HepG2 (cell line): ENCODE measurements around the gene ARFGEF2. TPM values are rescaled to one million over a fixed set of nuclear protein-coding genes. Genes with fewer than 3 reads are reported as not detected.

Experiments
- ATAC-seq: fragments of 200-7000 bp; cut with Tn5 transposase; 3 replicates; pipeline ENCODE4 v1.9.1; 2020; ENCODE audit warnings: mild to moderate bottlenecking, moderate library complexity
- BruUV-seq: library from RNA; stranded (reverse); fragments of 400-500 nt; replicated peaks from 2 replicates; lab custom pipeline; 2021; lab: Mats Ljungman, UMichigan
- CTCF ChIA-PET: fragments of 300-600 bp; formaldehyde crosslinking; extraction: SDS; loops from one replicate; lab custom pipeline; 2021; ENCODE audit warnings: low total read pairs, inconsistent platforms, low intra/inter-chr PET ratio; lab: Yijun Ruan, JAX
- POLR2A ChIA-PET: fragments of 350-600 bp; sonication (Branson Sonifier 250); formaldehyde crosslinking; loops from one replicate; lab custom pipeline; 2020; ENCODE audit warnings: antibody characterized with exemption, inconsistent platforms; lab: Yijun Ruan, JAX
- DNase-seq: peaks from one replicate; pipeline ENCODE4 v3.0.0-alpha.2; 2015; ENCODE audit warnings: low spot score
- FAIRE-seq: peaks from 3 replicates; lab custom pipeline; 2011; peaks lifted over from hg19 to GRCh38; lab: Jason Lieb, UNC
- H2AFZ ChIP-seq: one replicate; pipeline ENCODE4 v1.6.1; 2011; ENCODE audit warnings: low read length, inconsistent platforms
- H3K27ac ChIP-seq: fragments of 300-600 bp; 3 replicates; pipeline ENCODE4 v1.8.0; 2011; ENCODE audit warnings: mixed run types, mild to moderate bottlenecking, mixed read lengths, low read length, inconsistent platforms; ENCODE audit not compliant: insufficient read depth; ENCODE audit errors: extremely low read length
- H3K27me3 ChIP-seq, 2 experiments: fragments of 200-600 bp in 1 of 2; 2 replicates in 1 of 2; 3 replicates in 1 of 2; pipeline versions ENCODE4 v1.6.0 to v1.8.0; 2011; ENCODE audit warnings: low read length in 2 of 2, mild to moderate bottlenecking in 2 of 2, moderate library complexity in 2 of 2, inconsistent platforms in 1 of 2; ENCODE audit not compliant: insufficient read depth in 2 of 2, control insufficient read depth in 1 of 2
- H3K36me3 ChIP-seq, 2 experiments: fragments of 200-600 bp in 1 of 2; replicated peaks in 1 of 2; 2 replicates in 1 of 2; 3 replicates in 1 of 2; pipeline versions ENCODE4 v1.5.1 to v1.8.0; 2011; ENCODE audit warnings: low read length in 2 of 2, inconsistent platforms in 1 of 2; ENCODE audit not compliant: insufficient read depth in 2 of 2, control insufficient read depth in 1 of 2
- H3K4me1 ChIP-seq: 2 replicates; pipeline ENCODE4 v1.5.1; 2012; ENCODE audit warnings: low read length, inconsistent platforms; ENCODE audit not compliant: insufficient read depth
- H3K4me2 ChIP-seq: 2 replicates; pipeline ENCODE4 v1.6.0; 2011; ENCODE audit warnings: low read depth, low read length, inconsistent platforms
- H3K4me3 ChIP-seq, 3 experiments: fragments of 200-600 bp in 1 of 3; sonication (generic), shearing (Covaris generic) in 1 of 3; replicated peaks in 1 of 3; 2 replicates each; pipeline ENCODE4 v1.5.1; 2011 to 2016; ENCODE audit warnings: low read length in 3 of 3, inconsistent platforms in 2 of 3, low read depth in 2 of 3, mild to moderate bottlenecking in 2 of 3, control low read depth in 1 of 3, mixed read lengths in 1 of 3; ENCODE audit not compliant: insufficient read depth in 1 of 3
- H3K79me2 ChIP-seq: one replicate; pipeline ENCODE4 v1.6.1; 2011; ENCODE audit warnings: low read length, inconsistent platforms; ENCODE audit not compliant: insufficient read depth
- H3K9ac ChIP-seq: 2 replicates; pipeline ENCODE4 v1.6.0; 2011; ENCODE audit warnings: mild to moderate bottlenecking, low read depth, low read length, inconsistent platforms; ENCODE audit not compliant: insufficient read depth
- H3K9me3 ChIP-seq: 2 replicates; pipeline ENCODE4 v1.5.1; 2012; ENCODE audit warnings: mild to moderate bottlenecking, low read length
- H4K20me1 ChIP-seq: 2 replicates; pipeline ENCODE4 v1.6.0; 2011; ENCODE audit warnings: inconsistent platforms, mild to moderate bottlenecking, low read length, moderate library complexity; ENCODE audit not compliant: insufficient read depth
- HMGXB3 ChIP-seq: sonication (generic); formaldehyde crosslinking; IDR thresholded peaks from 2 replicates; pipeline ENCODE4 v1.4.0; 2020; ENCODE audit warnings: missing genetic modification reagents, borderline replicate concordance
- NFYB ChIP-seq: sonication (generic); formaldehyde crosslinking; IDR thresholded peaks from 2 replicates; pipeline ENCODE4 v1.4.0; 2020; ENCODE audit warnings: missing genetic modification reagents
- PHF8 ChIP-seq: sonication (generic); formaldehyde crosslinking; IDR thresholded peaks from 2 replicates; pipeline ENCODE4 v1.5.0; 2020; ENCODE audit warnings: missing genetic modification reagents
- ZFAT ChIP-seq: sonication (generic); formaldehyde crosslinking; conservative IDR thresholded peaks from 2 replicates; pipeline ENCODE4 v1.8.1; 2023; ENCODE audit warnings: missing genetic modification reagents, inconsistent platforms
- ZFP82 ChIP-seq: sonication (generic); formaldehyde crosslinking; IDR thresholded peaks from 2 replicates; pipeline ENCODE4 v1.5.1; 2020; ENCODE audit warnings: mild to moderate bottlenecking, missing genetic modification reagents, borderline replicate concordance
- ZNF281 ChIP-seq: sonication (generic); formaldehyde crosslinking; IDR thresholded peaks from 2 replicates; pipeline ENCODE4 v1.4.0; 2020; ENCODE audit warnings: missing genetic modification reagents, borderline replicate concordance
- ZNF547 ChIP-seq: sonication (generic); formaldehyde crosslinking; IDR thresholded peaks from 2 replicates; pipeline ENCODE4 v1.5.1; 2020; ENCODE audit warnings: mild to moderate bottlenecking, missing genetic modification reagents
- ZNF652 ChIP-seq: IDR thresholded peaks from 2 replicates; pipeline ENCODE4 v1.6.1; 2016; ENCODE audit warnings: low read depth, borderline replicate concordance
- ZNF704 ChIP-seq: sonication (generic); formaldehyde crosslinking; IDR thresholded peaks from 2 replicates; pipeline ENCODE4 v1.8.1; 2023; ENCODE audit warnings: mild to moderate bottlenecking, inconsistent platforms, moderate library complexity, missing genetic modification reagents, borderline replicate concordance
- ZNF720 ChIP-seq: sonication (generic); formaldehyde crosslinking; IDR thresholded peaks from 2 replicates; pipeline ENCODE4 v1.4.0; 2020; ENCODE audit warnings: missing genetic modification reagents
- ZNF749 ChIP-seq: sonication (generic); formaldehyde crosslinking; IDR thresholded peaks from 2 replicates; pipeline ENCODE4 v1.8.0; 2022; ENCODE audit warnings: mild to moderate bottlenecking, missing genetic modification reagents, moderate library complexity, borderline replicate concordance
- WGBS: methylation state at CpG from one replicate; pipeline ENCODE4 v1.1.6; 2017; ENCODE audit warnings: low lambda C conversion rate; 5-methylcytosine and 5-hydroxymethylcytosine counted together
- in situ Hi-C: cut with HindIII; loops from 2 replicates; pipeline ENCODE4 v1.10.0; 2017; ENCODE audit warnings: low pct_unique_long_range_greater_than_20kb; ENCODE audit not compliant: extremely low pct_ligation_motif_present
- intact Hi-C: fragments of 100-400 bp; cut with micrococcal nuclease; formaldehyde crosslinking; loops from one replicate; pipeline ENCODE4 v1.10.0; 2022; ENCODE audit not compliant: unreplicated experiment
- polyA plus RNA-seq, 8 experiments: library from polyadenylated mRNA; depleted of rRNA in 3 of 8; stranded (reverse) in 7 of 8; unstranded in 1 of 8; fragments of >200 nt; fragmentation: Illumina TruSeq in 4 of 8; extraction: Trizol in 4 of 8; gene quantifications; 2 replicates each; pipeline versions ENCODE4 v1.2.1 to v1.2.3, GENCODE V29; 2011 to 2016; ENCODE audit warnings: low read depth in 4 of 8, missing spikeins in 1 of 8, mixed read lengths in 1 of 8; ENCODE audit not compliant: insufficient read depth in 1 of 8
- total RNA-seq, 5 experiments: library from RNA; depleted of rRNA; stranded (reverse); fragments of >200 nt; fragmentation: Illumina TruSeq; extraction: Trizol; gene quantifications; 2 replicates each; pipeline ENCODE4 v1.2.3, GENCODE V29; 2016; ENCODE audit warnings: low read depth in 1 of 5

ARFGEF2 gene
- total and polyA plus RNA-seq, 2 of the 13 experiments (the other 11 are each of a cell fraction or from before 2014, with no cell fraction given), result 44.0 to 60.8 TPM

- TF ChIP-seq ZNF281 (no peak), ZNF720 (CRISPR knock-in tag) (no peak), ZFP82 (CRISPR knock-in tag) (no peak)
Observed at GRCh38 chr20:48875914-48876240, 45.6 kb upstream of the ARFGEF2 start (continued).

- Histone ChIP-seq H2AFZ (no peak overlapping the region), H3K9ac (no peak overlapping the region), H4K20me1 (no peaks in the 10 kb centered on the region), H3K36me3 (no peaks in the 10 kb centered on the region), H3K4me3 (no peak overlapping the region), H3K79me2 (no peaks in the 10 kb centered on the region), H3K4me1 (peaks cover 9% of the 10 kb centered on the region)
- POLR2A ChIA-PET, result no interaction called here
- CTCF ChIA-PET, result no interaction called here
- ATAC-seq, result no peak
- intact Hi-C loops, result no loop called here
- no peak for DNase-seq
- TF ChIP-seq PHF8 (CRISPR knock-in tag), result no peak
- no peak for TF ChIP-seq ZFAT (CRISPR knock-in tag)
- TF ChIP-seq ZNF749, result no peak
- TF ChIP-seq NFYB (CRISPR knock-in tag), result no peak
- TF ChIP-seq ZNF704 (CRISPR knock-in tag), result no peak
- no peak for TF ChIP-seq ZNF652
- TF ChIP-seq HMGXB3 (CRISPR knock-in tag), result no peak
- no peak for TF ChIP-seq ZNF547 (CRISPR knock-in tag)
- TF ChIP-seq, all 625 proteins: peak for 0
- Histone ChIP-seq H3K27ac (no peak overlapping the region), H3K4me2 (no peak overlapping the region), H3K27me3 (peaks cover 0 to 10% of the 10 kb centered on the region in 2 experiments; a peak in 2 of 5 replicates), H3K9me3 (no peaks in the 10 kb centered on the region)
- in situ Hi-C loops, result no loop called here
- no TSS peak for BruUV-seq
- FAIRE-seq, result no peak
- WGBS, result 4% methylated on average over 2 of the region's 2 CpGs
Observed at GRCh38 chr20:48877304-48877703, 44.2 kb upstream of the ARFGEF2 start.
